Endothelial cell of umbilical vein (primary cell): Measurements from ENCODE around the gene TNFSF9.

ENCODE experiments used
- CTCF ChIP-seq, 2 donors: IDR thresholded peaks; 1 replicate in 1 of 2; 2 replicates in 1 of 2; pipeline ENCODE4 v1.5.1; 2011; ENCODE audit warnings: low read length in 2 of 2, mild to moderate bottlenecking in 2 of 2, moderate library complexity in 2 of 2, control low read depth in 1 of 2, inconsistent platforms in 1 of 2, low read depth in 1 of 2; ENCODE audit not compliant: insufficient read depth in 1 of 2; ENCODE audit errors: extremely low read depth in 1 of 2
- EZH2 ChIP-seq: IDR thresholded peaks from 2 replicates; pipeline ENCODE4 v1.6.1; 2012; ENCODE audit warnings: borderline replicate concordance, low read depth, mild to moderate bottlenecking, moderate library complexity, low read length, inconsistent platforms; ENCODE audit not compliant: severe bottlenecking
- GATA2 ChIP-seq: IDR thresholded peaks from 2 replicates; pipeline ENCODE4 v1.7.0; 2011; ENCODE audit warnings: low read depth, mild to moderate bottlenecking, moderate library complexity, mixed read lengths, low read length; ENCODE audit not compliant: insufficient read length, insufficient read depth
- JUN ChIP-seq: IDR thresholded peaks from 2 replicates; pipeline ENCODE4 v1.6.1; 2011; ENCODE audit warnings: borderline replicate concordance, low read depth; ENCODE audit not compliant: insufficient read length, insufficient read depth
- MAX ChIP-seq: IDR thresholded peaks from 2 replicates; pipeline ENCODE4 v1.6.1; 2011; ENCODE audit not compliant: insufficient read depth, insufficient read length
- MYC ChIP-seq: IDR thresholded peaks from one replicate; pipeline ENCODE4 v1.6.1; 2011; ENCODE audit warnings: mild to moderate bottlenecking, low read depth, low read length
- POLR2A ChIP-seq: IDR thresholded peaks from 2 replicates; pipeline ENCODE4 v1.6.1; 2012; ENCODE audit warnings: low read depth, mild to moderate bottlenecking, control low read depth, low read length
- POLR2AphosphoS5 ChIP-seq: IDR thresholded peaks from 2 replicates; pipeline ENCODE4 v1.6.1; 2012; ENCODE audit warnings: low read depth, mild to moderate bottlenecking, control low read depth, low read length, moderate library complexity; ENCODE audit not compliant: insufficient read depth

GRCh38 chr19:6516018-6516658, 14.7 kb upstream of the TNFSF9 start:
- peak; percentile 18 for TF ChIP-seq POLR2AphosphoS5
- TF ChIP-seq CTCF (IDR thresholded peaks at IDR 0.05; ENCODE audit: extremely low read depth in 1 of 2, insufficient read depth in 1 of 2, low read depth in 1 of 2, low read length in 2 of 2), result no peak
- TF ChIP-seq JUN, result no peak
- TF ChIP-seq POLR2A, result no peak
- no peak for TF ChIP-seq MAX
- TF ChIP-seq EZH2, result no peak
- TF ChIP-seq GATA2, result no peak
- no peak for TF ChIP-seq MYC
